CD8-positive, alpha-beta memory T cell (primary cell): ENCODE results near the gene RASGRF1. TPM values are rescaled to one million over a fixed set of nuclear protein-coding genes. Genes with fewer than 3 reads are reported as not detected.
A peak's percentile ranks its signal among the peaks of the same experiment; 100 is the strongest.
"Not testable (repeated sequence)": the region's sequence is repeated elsewhere in the genome, so short reads cannot be mapped to it uniquely, and the experiment has no call there.

ENCODE experiments used
- CTCF ChIA-PET: fragments of 350-600 bp; sonication (Branson Sonifier 250); formaldehyde crosslinking; loops from one replicate; lab custom pipeline; 2021; ENCODE audit warnings: antibody characterized with exemption; lab: Charles Lee
- POLR2A ChIA-PET: fragments of 350-600 bp; sonication (Branson Sonifier 250); formaldehyde crosslinking; loops from one replicate; lab custom pipeline; 2021; ENCODE audit warnings: antibody characterized with exemption; lab: Charles Lee
- DNase-seq, 5 donors: peaks; one replicate each; pipeline versions ENCODE4 v3.0.0 to v3.0.0-alpha.2; 2020 to 2022; ENCODE audit warnings: mixed read lengths in 1 of 5
- H3K27ac ChIP-seq: one replicate; pipeline ENCODE4 v1.7.0; 2013; ENCODE audit warnings: low read depth, mild to moderate bottlenecking, low read length, moderate library complexity
- H3K27me3 ChIP-seq: 2 replicates; pipeline ENCODE4 v1.7.0; 2013; ENCODE audit warnings: low read length, mild to moderate bottlenecking; ENCODE audit not compliant: insufficient read depth, poor library complexity, severe bottlenecking
- H3K36me3 ChIP-seq: 2 replicates; pipeline ENCODE4 v1.7.0; 2013; ENCODE audit warnings: mild to moderate bottlenecking, low read length, moderate library complexity; ENCODE audit not compliant: insufficient read depth
- H3K4me1 ChIP-seq: 2 replicates; pipeline ENCODE4 v1.7.0; 2013; ENCODE audit warnings: mild to moderate bottlenecking, low read length, moderate library complexity; ENCODE audit not compliant: insufficient read depth
- H3K4me3 ChIP-seq: 2 replicates; pipeline ENCODE4 v1.7.0; 2013; ENCODE audit warnings: mild to moderate bottlenecking, low read length
- H3K9me3 ChIP-seq: 2 replicates; pipeline ENCODE4 v1.7.0; 2013; ENCODE audit warnings: mild to moderate bottlenecking, low read length
- H3K27ac Mint-ChIP-seq, 8 donors: one replicate each; pipeline ENCODE4 v1.8.0; 2020 to 2021; ENCODE audit warnings: mixed read lengths in 8 of 8, mild to moderate bottlenecking in 6 of 8, inconsistent platforms in 3 of 8, moderate library complexity in 3 of 8
- H3K27me3 Mint-ChIP-seq, 2 donors: one replicate each; pipeline ENCODE4 v1.8.0; 2020 to 2021; ENCODE audit warnings: mixed read lengths in 2 of 2, mild to moderate bottlenecking in 1 of 2, moderate library complexity in 1 of 2
- H3K36me3 Mint-ChIP-seq, 3 donors: one replicate each; pipeline ENCODE4 v1.8.0; 2020 to 2021; ENCODE audit warnings: mixed read lengths in 3 of 3, inconsistent platforms in 1 of 3, mild to moderate bottlenecking in 1 of 3
- H3K4me1 Mint-ChIP-seq, 3 donors: one replicate each; pipeline ENCODE4 v1.8.0; 2020 to 2021; ENCODE audit warnings: mixed read lengths in 3 of 3, inconsistent platforms in 1 of 3, mild to moderate bottlenecking in 1 of 3
- H3K4me3 Mint-ChIP-seq, 7 donors: one replicate each; pipeline ENCODE4 v1.8.0; 2020 to 2021; ENCODE audit warnings: mixed read lengths in 7 of 7, mild to moderate bottlenecking in 6 of 7, moderate library complexity in 4 of 7, inconsistent platforms in 2 of 7
- H3K9me3 Mint-ChIP-seq, 5 donors: one replicate each; pipeline ENCODE4 v1.8.0; 2020 to 2022; ENCODE audit warnings: mixed read lengths in 5 of 5, mild to moderate bottlenecking in 3 of 5, moderate library complexity in 2 of 5, inconsistent platforms in 1 of 5
- polyA plus RNA-seq: library from polyadenylated mRNA; unstranded; fragments of 300-500 nt; fragmentation: Illumina TruSeq; gene quantifications from one replicate; pipeline ENCODE4 v1.2.3, GENCODE V29; 2021
- total RNA-seq, 2 experiments: library from RNA; stranded (reverse); gene quantifications; one replicate each; pipeline ENCODE4 v1.2.3, GENCODE V29; 2021

Gene RASGRF1
- total and polyA plus RNA-seq, 3 experiments from 2014 or later, result not detected

GRCh38 chr15:79111404-79111803, 20.8 kb upstream of the RASGRF1 start:
- H3K9me3 Mint-ChIP-seq, H3K36me3 Mint-ChIP-seq, CTCF ChIA-PET, H3K4me1 Mint-ChIP-seq, DNase-seq, H3K9me3 ChIP-seq, H3K4me1 ChIP-seq, H3K27ac ChIP-seq, H3K4me3 Mint-ChIP-seq, H3K27ac Mint-ChIP-seq, H3K4me3 ChIP-seq, H3K36me3 ChIP-seq, H3K27me3 ChIP-seq, POLR2A ChIA-PET: not testable (repeated sequence)
- H3K27me3 Mint-ChIP-seq, result peaks cover 15 to 52% of the 10 kb centered on the region in 2 donors

- DNase-seq, result no peak
- H3K9me3 ChIP-seq, result no peaks in the 10 kb centered on the region
- Mint-ChIP-seq H3K27me3 (peaks cover 22 to 69% of the 10 kb centered on the region in 2 donors), H3K36me3 (no peaks in the 10 kb centered on the region), H3K4me3 (no peak overlapping the region), H3K9me3 (peaks cover 0 to 2% (median 0%) of the 10 kb centered on the region in 5 donors), H3K27ac (no peak overlapping the region), H3K4me1 (no peaks in the 10 kb centered on the region)
- no peak overlapping the region for H3K4me3 ChIP-seq
- ChIA-PET POLR2A (no interaction called here), CTCF (no interaction called here)
- no peaks in the 10 kb centered on the region for H3K4me1 ChIP-seq
- no peaks in the 10 kb centered on the region for H3K36me3 ChIP-seq
- peaks cover 6% of the 10 kb centered on the region for H3K27me3 ChIP-seq
- no peak overlapping the region for H3K27ac ChIP-seq
Measured at GRCh38 chr15:79105141-79105540, 14.6 kb upstream of the RASGRF1 start.

GRCh38 chr15:79102595-79102994, 12.0 kb upstream of the RASGRF1 start:
- H3K27ac ChIP-seq, result no peak overlapping the region
- no peak overlapping the region for H3K27ac Mint-ChIP-seq
- ChIA-PET POLR2A (no interaction called here), CTCF (no interaction called here)
- H3K4me1 ChIP-seq, result no peaks in the 10 kb centered on the region
- peaks cover 5% of the 10 kb centered on the region for H3K27me3 ChIP-seq
- no peak for DNase-seq
- no peaks in the 10 kb centered on the region for H3K36me3 ChIP-seq
- no peaks in the 10 kb centered on the region for H3K4me1 Mint-ChIP-seq
- no peaks in the 10 kb centered on the region for H3K9me3 ChIP-seq
- peaks cover 0 to 2% (median 0%) of the 10 kb centered on the region in 5 donors for H3K9me3 Mint-ChIP-seq
- H3K36me3 Mint-ChIP-seq, result no peaks in the 10 kb centered on the region
- H3K27me3 Mint-ChIP-seq, result peaks cover 21 to 74% of the 10 kb centered on the region in 2 donors
- no peak overlapping the region for H3K4me3 ChIP-seq
- H3K4me3 Mint-ChIP-seq, result no peak overlapping the region

GRCh38 chr15:79101866-79102581, 11.4 kb upstream of the RASGRF1 start:
- Mint-ChIP-seq H3K27ac (no peak overlapping the region), H3K9me3 (peaks cover 0 to 2% (median 0%) of the 10 kb centered on the region in 5 donors), H3K4me1 (no peaks in the 10 kb centered on the region), H3K36me3 (no peaks in the 10 kb centered on the region), H3K27me3 (peaks cover 19 to 76% of the 10 kb centered on the region in 2 donors), H3K4me3 (no peak overlapping the region)
- H3K27me3 ChIP-seq, result peaks cover 5% of the 10 kb centered on the region
- H3K9me3 ChIP-seq, result no peaks in the 10 kb centered on the region
- ChIA-PET CTCF (no interaction called here), POLR2A (no interaction called here)
- H3K4me3 ChIP-seq, result no peak overlapping the region
- H3K36me3 ChIP-seq, result no peaks in the 10 kb centered on the region
- no peaks in the 10 kb centered on the region for H3K4me1 ChIP-seq
- no peak overlapping the region for H3K27ac ChIP-seq
- no peak for DNase-seq

- Mint-ChIP-seq H3K27me3 (peaks cover 16 to 70% of the 10 kb centered on the region in 2 donors), H3K4me1 (no peaks in the 10 kb centered on the region), H3K9me3 (peaks cover 0 to 2% (median 0%) of the 10 kb centered on the region in 5 donors), H3K4me3 (no peak overlapping the region), H3K27ac (no peak overlapping the region), H3K36me3 (no peaks in the 10 kb centered on the region)
- Histone ChIP-seq H3K9me3 (no peaks in the 10 kb centered on the region), H3K27me3 (peaks cover 5% of the 10 kb centered on the region), H3K36me3 (no peaks in the 10 kb centered on the region), H3K4me3 (no peak overlapping the region), H3K4me1 (no peaks in the 10 kb centered on the region), H3K27ac (no peak overlapping the region)
- no peak for DNase-seq
- ChIA-PET POLR2A (no interaction called here), CTCF (no interaction called here)
Measured at GRCh38 chr15:79099692-79100091, 9.1 kb upstream of the RASGRF1 start.

- H3K4me1 ChIP-seq, result no peaks in the 10 kb centered on the region
- H3K4me3 Mint-ChIP-seq, result no peak overlapping the region
- H3K27ac ChIP-seq, result no peak overlapping the region
- ChIA-PET CTCF (no interaction called here), POLR2A (no interaction called here)
- no peak overlapping the region for H3K4me3 ChIP-seq
- peaks cover 0 to 13% (median 0%) of the 10 kb centered on the region in 3 donors for H3K4me1 Mint-ChIP-seq
- no peak overlapping the region for H3K27ac Mint-ChIP-seq
- no peaks in the 10 kb centered on the region for H3K36me3 ChIP-seq
- H3K36me3 Mint-ChIP-seq, result no peaks in the 10 kb centered on the region
- H3K27me3 ChIP-seq, result peaks cover 9% of the 10 kb centered on the region
- H3K9me3 ChIP-seq, result no peaks in the 10 kb centered on the region
- DNase-seq, result no peak
- peaks cover 0 to 3% (median 0%) of the 10 kb centered on the region in 5 donors for H3K9me3 Mint-ChIP-seq
- peaks cover 24 to 61% of the 10 kb centered on the region in 2 donors for H3K27me3 Mint-ChIP-seq
Measured at GRCh38 chr15:79094611-79095021, 4.0 kb upstream of the RASGRF1 start.

GRCh38 chr15:79093352-79093935, 2.9 kb upstream of the RASGRF1 start:
- no peaks in the 10 kb centered on the region for H3K36me3 Mint-ChIP-seq
- no peak overlapping the region for H3K4me3 Mint-ChIP-seq
- H3K9me3 Mint-ChIP-seq, result peaks cover 0 to 3% (median 0%) of the 10 kb centered on the region in 5 donors
- ChIA-PET POLR2A (interaction anchor here (0.7 kb wide), 1 partner anchor 24 kb away, joined by 3 read pairs; no protein-coding TSS in a partner anchor), CTCF (interaction anchor here (0.6 kb wide), 1 partner anchor 22 kb away, joined by 3 read pairs; no protein-coding TSS in a partner anchor)
- Histone ChIP-seq H3K36me3 (no peaks in the 10 kb centered on the region), H3K27ac (no peak overlapping the region), H3K9me3 (no peaks in the 10 kb centered on the region), H3K4me1 (no peaks in the 10 kb centered on the region), H3K4me3 (no peak overlapping the region), H3K27me3 (peaks cover 11% of the 10 kb centered on the region)
- no peak for DNase-seq
- peaks cover 31 to 62% of the 10 kb centered on the region in 2 donors for H3K27me3 Mint-ChIP-seq
- H3K27ac Mint-ChIP-seq, result no peak overlapping the region
- peaks cover 0 to 13% (median 0%) of the 10 kb centered on the region in 3 donors for H3K4me1 Mint-ChIP-seq

GRCh38 chr15:79092382-79092781, 1.8 kb upstream of the RASGRF1 start:
- Histone ChIP-seq H3K4me3 (no peak overlapping the region), H3K4me1 (no peaks in the 10 kb centered on the region), H3K36me3 (no peaks in the 10 kb centered on the region), H3K27me3 (peaks cover 11% of the 10 kb centered on the region), H3K27ac (no peak overlapping the region), H3K9me3 (no peaks in the 10 kb centered on the region)
- ChIA-PET CTCF (no interaction called here), POLR2A (no interaction called here)
- no peaks in the 10 kb centered on the region for H3K36me3 Mint-ChIP-seq
- peaks cover 31 to 64% of the 10 kb centered on the region in 2 donors for H3K27me3 Mint-ChIP-seq
- H3K4me1 Mint-ChIP-seq, result peaks cover 0 to 13% (median 0%) of the 10 kb centered on the region in 3 donors
- H3K9me3 Mint-ChIP-seq, result peaks cover 0 to 3% (median 0%) of the 10 kb centered on the region in 5 donors
- peak overlapping the region in 1 of 8 donors; percentile 55 for H3K27ac Mint-ChIP-seq
- DNase-seq, result no peak
- peak overlapping the region in 3 of 7 donors; percentile 21 to 73 (median 47) for H3K4me3 Mint-ChIP-seq
